Stimulated activated CD4-positive, alpha-beta T cell treated with anti-CD3 and anti-CD28 coated beads, Interleukin-1b, Interleukin-23, amount 100 ng/mL, for 48 hours (primary cell): ENCODE data around the gene MYBPHL.
"Not testable (repeated sequence)": the region's sequence is repeated elsewhere in the genome, so short reads cannot be mapped to it uniquely, and the experiment has no call there.

ENCODE experiments used
- DNase-seq: peaks from one replicate; pipeline ENCODE4 v3.0.0-alpha.2; 2020

MYBPHL gene, protein sequence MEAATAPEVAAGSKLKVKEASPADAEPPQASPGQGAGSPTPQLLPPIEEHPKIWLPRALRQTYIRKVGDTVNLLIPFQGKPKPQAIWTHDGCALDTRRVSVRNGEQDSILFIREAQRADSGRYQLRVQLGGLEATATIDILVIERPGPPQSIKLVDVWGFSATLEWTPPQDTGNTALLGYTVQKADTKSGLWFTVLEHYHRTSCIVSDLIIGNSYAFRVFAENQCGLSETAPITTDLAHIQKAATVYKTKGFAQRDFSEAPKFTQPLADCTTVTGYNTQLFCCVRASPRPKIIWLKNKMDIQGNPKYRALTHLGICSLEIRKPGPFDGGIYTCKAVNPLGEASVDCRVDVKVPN

DNA sequence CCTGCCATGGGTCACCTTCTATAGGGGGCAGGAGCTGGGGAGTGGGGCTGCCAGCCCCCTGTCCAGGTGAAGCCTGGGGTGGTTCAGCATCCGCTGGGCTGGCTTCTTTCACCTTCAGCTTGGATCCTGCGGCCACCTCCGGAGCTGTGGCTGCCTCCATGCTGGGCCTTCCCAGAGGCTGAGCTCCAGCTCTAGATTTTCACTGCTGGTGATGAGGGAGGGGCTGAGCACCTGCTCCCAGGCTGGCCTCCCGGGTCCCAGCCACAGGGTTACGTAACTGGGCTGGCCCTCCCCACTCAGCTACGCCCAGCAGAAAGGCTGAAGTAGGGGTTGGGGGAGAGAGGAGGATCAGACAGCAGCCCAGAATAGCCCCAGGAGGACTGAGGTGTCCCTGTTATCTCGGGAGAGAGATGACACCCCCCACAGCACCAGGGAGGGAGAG lies at the start of gene MYBPHL:
MYBPHL (minus strand) TSS at position 180 of the 442 bp plus-strand sequence; CDS start at position 160, 20 bp downstream.
- DNase-seq = no peak

DNA sequence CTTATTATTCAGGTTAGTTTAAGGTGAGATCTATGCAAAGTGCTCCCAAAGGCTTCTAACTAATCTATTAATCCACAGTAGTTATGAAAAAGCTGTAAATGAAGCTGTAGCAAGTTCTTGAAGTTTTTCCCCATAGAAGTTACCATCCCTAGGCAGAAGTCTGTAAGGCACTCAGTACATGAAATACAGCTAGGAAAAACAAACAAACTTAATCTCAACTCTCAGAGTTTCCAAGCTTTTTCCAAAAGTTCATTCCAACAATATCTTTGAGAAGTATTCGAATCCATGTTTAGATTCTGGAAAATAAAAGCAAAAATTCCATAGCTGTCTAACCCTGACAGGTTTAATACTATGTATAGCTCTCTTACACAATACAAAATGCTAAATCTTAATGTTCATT lies 49.7 kb upstream of the MYBPHL start:
- no peak for DNase-seq

DNA sequence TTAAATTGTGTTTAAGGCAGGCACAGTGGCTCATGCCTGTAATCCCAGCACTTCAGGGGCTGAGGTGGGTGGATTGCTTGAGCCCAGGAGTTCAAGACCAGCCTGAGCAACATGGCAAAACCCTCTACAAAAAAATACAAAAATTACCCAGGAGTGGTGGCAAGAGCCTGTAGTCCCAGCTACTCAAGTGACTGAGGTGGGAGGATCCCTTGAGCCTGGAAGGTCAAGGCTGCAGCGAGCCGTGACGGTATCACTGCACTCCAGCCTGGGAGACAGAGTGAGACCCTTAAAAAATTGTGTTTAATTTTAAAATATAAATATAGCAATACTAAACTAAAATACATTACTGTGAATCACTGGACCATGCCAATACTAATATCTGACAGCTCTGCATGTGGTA lies 48.1 kb upstream of the MYBPHL start:
- DNase-seq = no peak

DNA sequence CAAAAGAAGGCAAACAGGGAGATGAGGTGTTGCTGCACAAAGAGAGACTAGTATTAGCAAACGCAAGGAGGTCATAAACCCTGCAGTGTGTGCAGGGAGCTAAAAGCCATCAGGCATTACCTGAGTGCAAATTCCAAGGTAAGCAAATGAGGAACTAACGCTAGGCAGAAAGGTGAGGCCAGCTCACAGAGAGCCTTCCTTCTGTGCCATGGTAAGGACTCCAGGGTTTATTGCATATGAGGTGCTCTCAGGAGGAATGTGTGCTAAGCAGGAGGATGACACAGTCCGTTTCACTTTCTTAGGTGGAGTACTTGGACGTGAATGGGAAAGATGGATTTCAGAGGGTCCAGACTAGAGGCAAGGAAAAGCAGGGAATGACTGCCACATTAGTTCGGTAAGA lies 44.6 kb upstream of the MYBPHL start:
- DNase-seq = no peak

DNA sequence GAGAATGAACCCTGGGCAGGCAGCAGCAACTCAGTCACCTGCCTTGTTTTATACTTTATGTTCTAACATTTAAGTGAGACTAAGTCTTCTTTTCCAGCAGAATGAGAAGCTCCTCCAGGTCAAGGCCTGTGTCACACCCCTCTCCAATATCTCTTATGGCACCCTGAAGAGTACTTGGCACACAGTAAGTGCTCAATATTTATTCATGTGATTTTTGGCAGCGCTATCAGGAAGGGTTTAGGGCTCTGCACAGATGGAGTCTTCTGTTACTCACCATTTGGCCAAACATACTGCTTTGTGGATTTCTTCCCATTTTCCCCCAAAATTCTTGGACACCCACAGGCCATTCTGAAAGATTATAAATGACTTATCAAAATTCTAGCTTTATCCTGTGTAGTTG lies 43.8 kb upstream of the MYBPHL start:
- no peak for DNase-seq

DNA sequence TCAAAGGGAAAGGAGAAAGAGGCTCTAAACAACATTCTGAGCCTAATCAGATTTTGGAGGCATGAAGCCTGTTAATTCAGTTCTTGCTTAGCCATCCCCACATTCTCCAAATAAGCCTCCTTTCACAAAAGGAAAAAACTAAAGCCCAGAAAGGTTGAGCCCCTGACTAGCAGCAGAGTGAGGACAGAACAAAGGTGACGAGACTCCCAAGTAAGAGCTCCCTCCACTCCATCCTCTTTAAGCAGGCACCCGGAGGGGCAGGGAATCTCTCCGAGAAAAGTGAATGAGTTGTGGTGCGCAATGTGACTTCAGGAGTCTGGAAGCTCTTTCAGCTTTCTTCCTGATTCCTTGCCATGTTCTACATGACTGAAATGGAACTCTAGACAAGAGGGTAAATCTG lies 43.4 kb upstream of the MYBPHL start:
- no peak for DNase-seq

DNA sequence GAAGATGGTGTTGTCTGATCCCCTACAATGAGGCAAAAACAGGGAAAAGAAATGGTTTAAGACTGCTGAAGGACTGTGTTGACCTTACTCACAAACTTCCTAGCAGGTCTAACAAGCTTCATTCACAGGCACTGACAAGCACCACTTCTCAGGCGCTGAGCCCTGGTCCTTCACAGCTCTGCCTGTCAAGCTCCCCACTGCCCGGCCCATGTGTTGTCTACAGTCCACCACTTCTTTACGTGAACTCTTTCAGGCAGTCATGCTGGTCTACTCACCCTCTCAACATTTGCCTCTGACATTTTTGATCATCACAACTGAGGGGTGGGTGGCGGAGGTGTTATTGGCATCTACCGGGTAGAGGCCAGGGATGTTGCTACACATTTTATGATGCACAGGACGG lies 40.7 kb upstream of the MYBPHL start:
- DNase-seq = no peak

DNA sequence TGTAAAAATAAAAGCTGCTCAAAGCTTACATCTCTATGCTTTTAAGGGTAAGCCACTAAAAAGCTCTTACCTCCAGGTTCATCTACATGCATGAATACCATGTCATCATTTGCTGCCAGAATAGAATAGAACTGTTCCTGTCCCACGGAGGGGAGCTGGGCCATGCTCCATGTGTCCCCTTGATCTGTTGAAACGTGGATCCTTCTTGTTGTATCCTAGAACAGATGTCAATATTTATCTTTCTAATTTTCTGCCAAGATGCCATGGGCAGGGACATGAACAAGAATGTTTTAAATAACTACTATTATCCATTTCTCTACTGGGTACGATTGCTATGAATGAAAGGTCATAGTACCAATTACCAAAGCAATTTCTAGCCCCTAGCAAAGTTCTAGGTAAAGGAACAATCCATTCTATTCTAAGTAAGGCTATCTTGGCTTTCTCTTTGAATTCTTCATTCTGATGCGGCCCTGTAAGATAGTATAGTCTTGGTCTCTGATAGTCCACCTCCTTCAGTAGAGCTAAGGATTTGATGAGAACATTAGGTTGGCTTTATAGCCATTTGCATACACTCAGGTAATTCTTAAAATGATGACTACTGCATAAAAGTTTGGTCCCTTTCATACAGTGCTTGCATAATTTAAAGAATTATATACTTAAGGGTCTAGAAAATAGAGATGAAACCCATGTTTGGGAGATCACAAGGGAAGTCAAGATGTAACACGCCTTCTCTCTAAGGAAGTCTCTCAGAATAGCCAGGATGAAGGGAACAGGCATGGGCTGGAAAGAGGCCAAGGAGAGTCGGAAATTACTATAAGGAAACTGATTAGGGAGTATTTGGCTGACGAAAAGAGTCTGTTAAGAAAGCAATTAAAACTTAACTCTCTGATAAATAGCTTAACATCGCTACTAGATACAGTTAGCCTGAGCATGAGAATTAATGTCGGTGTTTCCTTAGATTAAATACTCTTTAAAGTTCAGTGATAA lies 35.4 kb upstream of the MYBPHL start:
- DNase-seq = no peak

DNA sequence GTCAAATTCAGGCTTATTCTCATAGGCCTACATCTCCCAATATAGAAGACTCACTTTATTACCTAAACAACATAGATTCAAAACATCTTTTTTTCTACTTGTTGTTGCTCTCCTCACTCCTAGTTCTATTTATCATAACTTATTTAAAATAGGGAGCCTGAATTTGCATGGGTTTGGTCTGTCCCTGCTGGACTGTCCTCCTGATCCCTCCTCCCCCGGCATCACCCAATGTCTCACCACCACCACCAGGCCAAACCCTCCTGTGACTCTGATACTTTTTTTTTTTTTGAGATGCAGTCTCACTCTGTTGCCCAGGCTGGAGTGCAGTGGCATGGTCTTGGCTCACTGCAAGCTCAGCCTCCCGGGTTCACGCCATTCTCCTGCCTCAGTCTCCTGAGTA lies 31.8 kb upstream of the MYBPHL start:
- no peak for DNase-seq

DNA sequence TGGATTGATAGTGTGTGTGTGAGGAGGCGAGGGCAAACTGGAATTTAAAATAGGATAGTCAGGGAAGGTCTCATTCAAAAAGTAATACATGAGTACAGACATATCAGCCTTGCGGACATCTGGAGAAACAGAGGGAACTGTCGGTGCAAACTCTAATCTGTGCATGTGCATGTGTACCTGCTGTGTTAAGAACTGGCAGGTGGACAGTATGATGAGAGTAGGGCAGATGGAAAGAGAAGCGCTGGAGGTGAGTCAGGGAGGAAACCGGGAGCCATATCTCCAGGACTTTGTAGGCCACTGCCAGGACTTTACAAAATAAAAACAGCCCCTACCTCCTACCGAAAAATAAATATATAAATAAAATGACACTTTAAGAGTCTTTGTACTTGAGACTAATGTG lies 31.3 kb upstream of the MYBPHL start:
- no peak for DNase-seq

DNA sequence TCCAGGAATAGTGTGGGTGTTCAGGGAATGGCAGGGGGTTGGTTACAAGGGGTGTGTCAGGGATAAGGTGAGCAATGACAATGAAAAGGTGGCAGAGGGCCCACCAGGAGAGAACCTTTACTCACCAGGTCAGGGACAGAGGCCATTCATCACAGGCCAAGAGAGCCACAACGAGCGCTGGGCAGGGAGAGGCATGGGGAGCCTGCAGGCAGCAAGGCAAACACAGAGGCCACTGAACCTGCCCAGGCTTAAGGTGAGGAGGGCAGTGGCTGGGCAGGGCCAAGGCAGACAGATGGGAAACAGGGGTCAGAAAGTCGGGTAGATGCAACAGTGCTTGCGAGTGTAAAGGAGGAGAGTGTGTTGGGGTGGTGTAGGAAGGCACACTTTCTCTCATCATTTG lies 28.3 kb upstream of the MYBPHL start:
- no peak for DNase-seq

DNA sequence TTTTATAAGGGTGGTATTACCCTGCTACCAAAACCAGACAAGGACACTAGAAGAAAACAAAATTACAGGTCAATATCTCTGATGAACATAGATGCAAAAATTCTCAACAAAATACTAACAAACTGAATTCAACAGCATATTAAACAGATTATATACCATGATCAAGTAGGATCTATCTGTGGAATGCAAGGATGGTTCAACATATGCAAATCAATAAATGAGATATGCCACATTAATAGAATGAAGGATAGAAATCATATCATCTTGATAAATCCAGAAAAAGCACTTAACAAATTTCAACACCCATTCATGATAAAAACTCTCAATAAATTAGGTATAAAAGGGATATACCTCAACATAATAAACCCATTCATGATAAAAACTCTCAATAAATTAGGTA lies 24.3 kb upstream of the MYBPHL start:
- DNase-seq = no peak

DNA sequence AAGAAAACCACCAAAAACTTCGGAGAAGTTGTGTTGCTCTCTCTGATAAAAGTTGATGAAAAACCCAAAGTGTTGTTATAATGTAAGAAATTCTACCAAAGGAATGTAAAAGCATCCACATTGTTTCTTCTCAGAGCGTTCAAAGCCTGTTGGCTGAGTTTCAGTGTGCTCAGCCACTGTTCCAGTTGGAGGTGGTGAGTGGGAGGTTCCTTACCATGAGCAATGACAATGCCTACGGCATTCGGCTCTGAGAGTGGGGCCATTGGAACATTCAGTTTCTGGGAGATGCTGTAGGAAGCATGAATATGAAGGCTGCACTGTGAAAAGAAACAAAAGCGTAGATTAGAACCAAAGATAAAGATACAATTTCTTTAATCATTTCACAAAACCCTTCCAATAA lies 20.5 kb upstream of the MYBPHL start:
- no peak for DNase-seq

DNA sequence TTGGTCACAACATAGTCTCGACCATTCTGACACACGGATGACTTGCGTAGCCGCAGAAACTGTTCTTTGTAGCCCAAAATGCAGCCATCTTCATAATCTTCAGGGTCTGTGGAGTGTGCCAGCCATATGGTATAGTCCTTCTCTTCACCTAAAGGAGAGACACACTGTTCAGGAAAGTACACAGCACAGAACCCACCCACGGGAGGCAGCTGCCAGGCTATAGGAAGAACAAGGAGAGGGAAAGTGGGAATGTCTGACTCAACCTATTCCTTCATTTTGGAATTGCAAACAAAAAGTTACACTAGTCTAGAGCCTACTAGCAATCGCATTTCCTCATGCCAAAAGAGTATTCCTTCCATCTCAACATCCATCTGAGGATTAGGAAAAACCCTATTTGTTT lies 16.2 kb upstream of the MYBPHL start:
- DNase-seq = no peak

DNA sequence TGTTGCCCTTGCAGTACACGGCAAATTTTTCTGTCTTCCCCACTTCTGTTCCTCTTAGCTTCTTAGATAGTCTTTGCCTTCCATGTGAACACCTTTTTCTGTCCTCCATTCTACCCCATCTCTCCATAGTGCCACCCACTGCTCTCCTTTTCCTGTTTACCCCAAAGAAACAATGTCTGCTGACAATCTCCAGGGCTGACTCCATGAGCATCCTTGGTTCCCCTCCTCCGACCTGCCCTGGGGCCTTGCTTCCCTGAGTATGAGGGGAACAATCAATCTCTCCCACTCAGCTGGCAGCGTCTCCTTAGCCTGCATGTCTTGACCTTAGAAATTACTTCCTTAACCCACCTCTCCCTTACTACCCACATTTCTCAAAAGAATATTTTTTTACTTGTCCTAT lies 12.3 kb upstream of the MYBPHL start:
- no peak for DNase-seq

DNA sequence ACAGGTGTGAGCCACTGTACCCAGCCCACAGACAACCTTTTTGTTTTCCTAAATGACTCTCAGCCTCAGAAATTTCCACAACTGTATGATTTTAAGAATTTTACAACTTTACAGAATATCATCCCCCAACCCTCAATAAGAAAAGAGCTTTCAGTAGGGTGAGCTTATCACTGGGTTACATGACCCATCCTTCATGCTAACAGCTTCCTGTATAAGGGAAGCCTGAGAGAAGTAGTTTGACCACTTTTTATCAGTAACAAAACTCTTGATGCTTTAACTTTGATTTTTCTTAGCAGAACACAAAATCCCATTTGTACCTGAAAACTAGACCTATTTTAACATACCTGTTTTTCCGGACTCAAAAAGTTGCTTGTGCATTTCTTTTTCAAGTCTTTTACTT lies 9.7 kb upstream of the MYBPHL start:
- no peak for DNase-seq

DNA sequence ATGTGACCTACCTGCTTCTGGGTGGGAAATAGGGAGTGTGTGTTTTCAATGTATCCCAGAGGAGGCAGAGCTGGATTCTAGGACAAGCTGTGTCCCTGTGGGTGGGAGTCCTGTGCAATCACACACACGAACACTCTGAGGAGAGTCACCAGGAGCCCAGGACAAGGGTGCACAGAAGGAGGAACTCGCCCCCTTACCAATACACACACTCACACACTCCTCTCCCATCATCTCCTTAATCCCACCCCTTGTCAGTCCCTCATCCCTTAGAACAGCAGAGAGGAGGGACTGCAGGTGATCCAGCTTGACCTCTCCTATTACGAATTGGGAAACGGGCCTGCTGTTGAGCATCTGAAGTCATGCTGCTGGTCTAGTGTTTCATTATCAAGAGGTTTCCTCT lies 8.5 kb upstream of the MYBPHL start:
- DNase-seq = no peak

DNA sequence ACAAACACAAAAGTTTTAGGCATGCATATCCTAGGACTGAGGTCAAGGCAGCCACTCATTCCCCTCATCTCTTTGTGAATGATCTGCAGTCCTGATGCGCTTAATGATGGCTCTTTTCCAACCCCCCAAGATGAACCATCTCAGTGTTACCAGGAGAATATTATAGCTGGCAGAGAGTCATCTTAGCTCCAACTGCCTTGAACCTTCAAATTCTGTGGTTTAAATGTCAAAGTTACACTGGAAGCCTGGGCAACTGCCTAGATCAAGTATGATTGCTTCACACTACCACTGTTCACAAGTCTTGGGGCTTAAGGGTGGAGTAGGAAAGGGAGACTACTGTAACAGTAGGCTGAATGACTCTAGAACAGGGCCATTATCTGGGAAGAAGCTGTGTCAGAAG lies 8.0 kb upstream of the MYBPHL start:
- DNase-seq = no peak

DNA sequence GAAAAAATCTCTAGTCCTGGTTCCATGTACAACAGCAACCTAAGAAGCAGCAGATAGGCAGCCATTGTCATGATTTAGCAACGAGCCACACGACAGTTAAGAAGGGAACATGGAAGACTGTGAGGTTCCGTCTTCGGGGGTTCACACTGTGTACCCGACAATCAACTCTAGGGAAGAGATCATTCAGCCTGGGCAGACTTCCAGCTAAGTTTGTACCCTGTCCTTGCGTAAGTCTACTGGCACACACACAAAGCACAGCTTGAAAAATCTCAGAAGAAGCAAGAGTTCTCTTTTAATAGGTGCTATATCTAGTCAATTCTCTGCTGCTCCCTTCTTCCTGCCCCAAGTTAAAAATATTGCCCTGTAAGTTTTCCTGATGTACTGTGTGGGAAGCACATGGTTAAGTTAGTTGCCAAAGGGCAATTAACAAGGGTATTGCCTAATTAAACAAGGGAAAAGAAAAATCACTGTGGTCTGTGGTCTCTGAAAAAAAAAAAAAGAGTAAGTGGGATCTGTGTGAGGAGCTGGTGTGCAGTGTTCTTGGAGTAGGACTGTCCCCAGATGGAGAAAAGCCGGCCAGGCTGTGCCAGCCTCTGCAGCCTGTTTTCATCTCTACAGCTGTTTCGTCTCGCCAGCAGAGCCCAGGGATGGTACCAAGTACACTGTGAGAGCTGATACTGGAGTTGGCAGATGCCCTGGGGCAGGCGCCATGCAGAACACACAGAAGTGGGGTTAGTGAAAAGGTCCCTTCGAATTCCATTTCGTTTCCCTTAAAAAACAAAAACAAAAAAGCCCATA lies 6.4 kb upstream of the MYBPHL start:
- DNase-seq = no peak

DNA sequence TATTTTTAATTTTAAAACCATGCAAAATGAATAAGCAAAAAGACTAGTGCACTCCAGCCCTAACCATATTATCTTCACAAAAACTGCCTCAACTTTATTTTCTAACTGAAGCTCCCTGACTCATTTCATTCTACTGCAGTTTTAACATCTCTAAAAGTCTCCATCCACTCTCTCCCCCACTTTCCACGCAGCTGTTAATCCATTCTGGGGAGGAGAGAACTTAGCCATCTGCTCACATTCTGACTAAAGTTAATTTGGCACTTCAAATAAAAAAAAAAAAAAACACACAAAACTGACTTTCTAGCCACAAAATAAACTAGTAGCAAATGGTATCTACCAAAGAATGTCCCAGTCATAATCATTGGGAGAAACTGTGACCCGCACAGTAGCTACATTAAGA lies 5.4 kb upstream of the MYBPHL start:
- DNase-seq = no peak

DNA sequence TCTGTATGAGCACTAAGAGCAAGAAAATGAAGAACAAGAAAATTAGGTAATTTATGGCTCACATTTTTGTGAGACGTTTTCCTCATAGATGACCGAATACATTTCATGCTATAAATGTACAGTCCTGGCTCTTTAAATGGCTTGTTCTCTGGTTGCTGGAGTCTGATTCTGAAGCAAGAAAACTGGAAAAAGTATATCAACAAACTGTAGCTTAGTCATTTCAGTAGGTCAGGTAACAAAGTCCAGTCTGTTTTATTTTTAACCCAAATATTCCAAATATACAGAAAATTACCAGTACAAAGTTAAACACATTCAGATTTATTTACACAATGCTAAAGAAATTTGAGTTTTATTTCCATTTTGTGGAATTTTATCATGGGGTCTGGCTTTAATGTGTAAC lies 2.5 kb upstream of the MYBPHL start:
- DNase-seq = no peak

DNA sequence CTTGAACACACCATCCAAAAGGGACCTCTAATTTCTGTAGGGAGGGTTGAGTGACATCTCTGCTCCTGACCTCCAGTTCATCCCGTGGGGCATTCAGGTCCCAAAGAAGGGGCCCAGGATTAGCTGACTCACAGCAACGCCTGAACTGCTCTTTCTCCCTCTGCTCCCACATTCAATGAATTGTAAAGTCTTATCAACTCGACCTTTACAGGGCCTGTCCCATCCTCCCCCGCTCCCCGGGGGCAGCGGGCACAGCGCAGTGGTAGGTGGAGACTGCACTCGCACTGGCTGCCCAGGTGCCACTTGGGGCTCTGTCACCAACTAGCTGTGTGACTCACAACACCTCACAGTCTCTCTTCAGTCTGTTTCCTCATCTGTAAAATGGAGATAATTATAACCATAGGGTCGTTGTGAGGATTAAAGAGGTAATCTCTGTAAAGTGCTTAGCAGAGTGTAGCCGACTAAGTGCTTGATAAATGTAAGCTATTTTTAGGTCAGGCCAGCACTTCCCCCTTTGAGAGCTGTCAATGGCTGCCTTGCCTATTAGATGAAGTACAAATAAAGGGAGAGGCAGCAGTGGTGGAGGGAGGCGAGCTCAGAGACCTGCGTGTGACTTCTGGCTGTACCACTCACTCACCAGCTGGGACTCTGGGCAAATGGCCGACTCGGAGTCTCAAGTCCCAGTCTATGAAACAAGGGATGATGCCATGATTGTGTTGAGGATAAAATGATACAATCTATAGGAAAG lies 637 bp upstream of the MYBPHL start:
- no peak for DNase-seq

DNA sequence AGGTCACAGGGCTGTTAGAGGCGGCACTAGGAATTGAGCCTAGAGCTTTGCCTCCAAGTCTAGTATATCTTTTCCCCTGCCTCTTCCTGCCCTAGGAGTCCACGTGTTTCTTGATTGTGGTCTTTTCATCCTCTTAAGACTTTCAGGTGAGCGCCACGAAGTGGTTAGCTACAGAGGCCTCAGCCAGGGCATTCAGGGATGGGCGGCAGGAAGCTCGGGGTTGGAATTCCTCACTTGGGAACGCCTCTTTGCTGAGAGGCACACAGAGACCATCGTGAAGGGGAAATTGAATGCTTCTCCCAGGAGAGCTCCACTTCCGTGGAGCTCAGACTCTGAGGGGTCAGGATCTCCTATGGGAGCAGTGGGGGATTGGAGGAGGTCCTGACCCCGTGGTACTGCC lies 820 bp downstream of the MYBPHL start:
- DNase-seq = not testable (repeated sequence)
